Measurements from ENCODE around the gene MARCHF9.
A peak's percentile ranks its signal among the peaks of the same experiment; 100 is the strongest.
"Not testable (repeated sequence)": the region's sequence is repeated elsewhere in the genome, so short reads cannot be mapped to it uniquely, and the experiment has no call there.

MARCHF9 gene, protein sequence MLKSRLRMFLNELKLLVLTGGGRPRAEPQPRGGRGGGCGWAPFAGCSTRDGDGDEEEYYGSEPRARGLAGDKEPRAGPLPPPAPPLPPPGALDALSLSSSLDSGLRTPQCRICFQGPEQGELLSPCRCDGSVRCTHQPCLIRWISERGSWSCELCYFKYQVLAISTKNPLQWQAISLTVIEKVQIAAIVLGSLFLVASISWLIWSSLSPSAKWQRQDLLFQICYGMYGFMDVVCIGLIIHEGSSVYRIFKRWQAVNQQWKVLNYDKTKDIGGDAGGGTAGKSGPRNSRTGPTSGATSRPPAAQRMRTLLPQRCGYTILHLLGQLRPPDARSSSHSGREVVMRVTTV

DNA sequence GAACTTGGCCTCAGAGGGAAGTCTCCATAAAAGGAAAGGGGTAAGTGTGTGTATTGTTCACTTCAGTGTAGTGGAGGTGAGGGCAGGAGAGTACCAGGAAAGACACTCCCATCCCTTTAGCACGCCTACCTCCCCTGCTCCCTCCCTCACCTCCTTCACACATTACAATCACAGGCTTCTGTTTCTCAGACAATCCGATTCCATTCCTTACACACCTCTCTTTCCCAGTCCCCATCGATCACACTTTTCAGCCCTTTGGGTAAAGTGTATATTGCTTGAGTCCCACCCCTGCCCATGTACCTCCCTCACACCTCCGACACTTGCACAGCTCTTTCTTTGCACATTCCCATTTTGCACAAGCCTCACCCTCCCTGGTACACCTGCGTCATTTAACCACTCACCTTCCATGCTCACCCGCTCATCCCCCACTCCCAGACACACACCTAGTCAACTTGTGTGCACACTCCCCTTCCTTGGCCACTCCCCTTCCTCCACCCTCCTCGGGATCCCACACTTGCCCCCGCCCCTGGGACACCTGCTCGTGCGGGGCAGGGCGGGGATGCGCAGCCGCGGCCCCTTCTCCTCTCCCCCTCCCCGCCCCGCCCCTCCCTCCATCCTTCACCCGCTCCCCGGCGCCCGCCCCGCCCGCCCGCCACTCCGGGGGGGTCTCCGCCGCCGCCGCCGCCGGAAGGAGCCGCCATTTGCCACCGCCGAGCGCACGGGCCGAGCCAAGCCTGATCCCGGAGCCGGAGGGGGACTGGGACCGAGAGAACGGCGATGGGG is at the start of gene MARCHF9:
MARCHF9 (plus strand) TSS at position 693 of the 783 bp plus-strand sequence. CDS start 426 bp downstream, outside the sequence.
- Mint-ChIP-seq H3K9me3 (no peaks in the 10 kb centered on the region), H3K4me1 (peaks cover 53% of the 10 kb centered on the region), H3K36me3 (ENCODE audit: low read depth) (peaks cover 26% of the 10 kb centered on the region), H3K27me3 (ENCODE audit: low read depth, poor library complexity) (peaks cover 67% of the 10 kb centered on the region), H3K27ac (peak within 1 kb of the TSS; percentile 47), H3K4me3 (peak within 1 kb of the TSS; percentile 91)
- DNase-seq = peak; percentile 57
- TF ChIP-seq, protein P1, sequence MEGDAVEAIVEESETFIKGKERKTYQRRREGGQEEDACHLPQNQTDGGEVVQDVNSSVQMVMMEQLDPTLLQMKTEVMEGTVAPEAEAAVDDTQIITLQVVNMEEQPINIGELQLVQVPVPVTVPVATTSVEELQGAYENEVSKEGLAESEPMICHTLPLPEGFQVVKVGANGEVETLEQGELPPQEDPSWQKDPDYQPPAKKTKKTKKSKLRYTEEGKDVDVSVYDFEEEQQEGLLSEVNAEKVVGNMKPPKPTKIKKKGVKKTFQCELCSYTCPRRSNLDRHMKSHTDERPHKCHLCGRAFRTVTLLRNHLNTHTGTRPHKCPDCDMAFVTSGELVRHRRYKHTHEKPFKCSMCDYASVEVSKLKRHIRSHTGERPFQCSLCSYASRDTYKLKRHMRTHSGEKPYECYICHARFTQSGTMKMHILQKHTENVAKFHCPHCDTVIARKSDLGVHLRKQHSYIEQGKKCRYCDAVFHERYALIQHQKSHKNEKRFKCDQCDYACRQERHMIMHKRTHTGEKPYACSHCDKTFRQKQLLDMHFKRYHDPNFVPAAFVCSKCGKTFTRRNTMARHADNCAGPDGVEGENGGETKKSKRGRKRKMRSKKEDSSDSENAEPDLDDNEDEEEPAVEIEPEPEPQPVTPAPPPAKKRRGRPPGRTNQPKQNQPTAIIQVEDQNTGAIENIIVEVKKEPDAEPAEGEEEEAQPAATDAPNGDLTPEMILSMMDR (IDR thresholded peaks at IDR 0.05) = no peak

DNA sequence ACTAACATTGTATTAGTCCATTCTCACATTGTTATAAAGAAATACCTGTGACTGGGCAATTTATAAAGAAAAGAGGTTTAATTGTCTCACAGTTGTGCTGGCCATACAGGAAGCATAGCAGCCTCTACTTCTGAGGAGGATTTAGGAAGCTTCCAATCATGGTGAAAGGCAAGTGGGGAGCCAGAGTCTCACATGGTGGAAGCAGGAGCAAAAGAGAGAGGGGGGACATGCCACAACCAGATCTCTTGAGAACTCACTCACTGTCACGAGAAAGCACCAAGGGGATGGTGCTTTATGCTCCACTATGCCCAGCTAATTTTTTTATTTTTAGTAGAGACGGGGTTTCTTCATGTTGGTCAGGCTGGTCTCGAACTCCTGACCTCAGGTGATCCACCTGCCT is 47.7 kb upstream of the MARCHF9 start:
- DNase-seq = no peak
- peaks cover 73% of the 10 kb centered on the region for H3K36me3 Mint-ChIP-seq (ENCODE audit: low read depth)
- peak overlapping the region; percentile 68 for H3K27ac Mint-ChIP-seq
- no peaks in the 10 kb centered on the region for H3K27me3 Mint-ChIP-seq (ENCODE audit: low read depth, poor library complexity)
- no peak overlapping the region for H3K4me3 Mint-ChIP-seq
- peaks cover 31% of the 10 kb centered on the region for H3K9me3 Mint-ChIP-seq
- no peaks in the 10 kb centered on the region for H3K4me1 Mint-ChIP-seq
- TF ChIP-seq, protein P1 (IDR thresholded peaks at IDR 0.05) = no peak

DNA sequence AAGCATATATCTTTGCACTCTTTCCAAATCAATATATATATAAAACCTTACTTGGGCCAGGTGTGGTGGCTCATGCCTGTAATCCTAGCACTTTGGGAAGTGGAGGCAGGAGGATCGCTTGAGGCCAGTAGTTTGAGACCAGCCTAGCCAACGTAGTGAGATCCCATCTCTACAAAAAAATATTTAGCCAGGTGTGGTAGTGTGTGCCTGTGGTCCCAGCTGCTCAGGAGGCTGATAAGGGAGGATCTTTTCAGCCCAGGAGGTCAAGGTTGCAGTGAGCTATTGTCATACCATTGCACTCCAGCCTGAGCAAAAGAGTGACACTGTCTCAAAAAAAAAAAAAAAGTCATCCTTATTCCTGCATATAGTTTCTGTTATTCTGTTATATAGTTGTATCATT is 46.6 kb upstream of the MARCHF9 start:
- peaks cover 71% of the 10 kb centered on the region for H3K36me3 Mint-ChIP-seq (ENCODE audit: low read depth)

DNA sequence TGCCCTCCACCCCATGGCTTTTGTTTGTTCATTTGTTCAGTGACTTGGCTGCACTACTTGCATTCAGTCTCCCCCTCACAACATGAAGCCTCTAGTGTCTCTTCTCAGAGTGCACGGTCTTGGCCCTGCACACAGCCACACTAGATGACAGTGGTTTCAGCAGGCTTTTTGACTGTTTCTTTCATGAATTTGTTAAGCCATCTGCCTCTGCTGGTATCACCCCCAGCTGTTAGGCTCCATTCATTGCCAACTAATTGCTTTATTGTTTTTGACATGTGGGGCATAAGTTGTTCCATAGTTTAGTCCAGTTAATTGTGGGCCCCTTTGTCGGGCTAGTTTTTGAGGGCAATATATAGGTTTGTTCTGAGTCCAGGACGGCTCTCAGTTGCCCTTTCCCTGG is 42.2 kb upstream of the MARCHF9 start:
- H3K36me3 Mint-ChIP-seq (ENCODE audit: low read depth) = peaks cover 41% of the 10 kb centered on the region
- H3K4me3 Mint-ChIP-seq = no peak overlapping the region
- DNase-seq = no peak
- TF ChIP-seq, protein P1 (IDR thresholded peaks at IDR 0.05) = no peak
- H3K27me3 Mint-ChIP-seq (ENCODE audit: low read depth, poor library complexity) = no peaks in the 10 kb centered on the region
- H3K4me1 Mint-ChIP-seq = no peaks in the 10 kb centered on the region
- H3K27ac Mint-ChIP-seq = no peak overlapping the region
- peaks cover 12% of the 10 kb centered on the region for H3K9me3 Mint-ChIP-seq

More for the DNA sequence above, 46.6 kb upstream of the MARCHF9 start:
- Mint-ChIP-seq H3K9me3 (peaks cover 27% of the 10 kb centered on the region), H3K27me3 (ENCODE audit: low read depth, poor library complexity) (no peaks in the 10 kb centered on the region), H3K27ac (no peak overlapping the region), H3K4me1 (no peaks in the 10 kb centered on the region), H3K4me3 (no peak overlapping the region)
- TF ChIP-seq, protein P1 (IDR thresholded peaks at IDR 0.05) = no peak
- DNase-seq = no peak

DNA sequence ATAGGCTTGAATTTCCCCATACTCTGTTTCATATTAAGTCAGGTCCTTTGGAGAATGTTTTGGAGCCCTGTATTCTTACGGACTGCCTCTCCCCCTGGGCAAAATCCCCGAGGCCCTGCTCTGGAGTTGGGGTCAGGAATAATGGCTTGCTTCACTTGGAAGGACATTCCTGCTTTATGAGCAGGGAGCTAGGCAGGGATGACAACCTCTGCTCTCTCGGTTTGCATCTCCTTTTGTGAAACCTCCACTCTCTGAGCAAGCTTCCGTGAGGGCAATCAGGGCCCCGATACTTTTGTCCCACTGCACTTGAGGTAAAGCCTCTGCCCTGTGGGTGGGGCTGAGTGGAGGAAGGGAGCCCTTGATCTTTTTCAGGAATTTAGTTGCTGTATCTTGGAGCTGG is 41.7 kb upstream of the MARCHF9 start:
- Mint-ChIP-seq H3K36me3 (ENCODE audit: low read depth) (peaks cover 45% of the 10 kb centered on the region), H3K27ac (no peak overlapping the region), H3K4me1 (no peaks in the 10 kb centered on the region), H3K27me3 (ENCODE audit: low read depth, poor library complexity) (no peaks in the 10 kb centered on the region), H3K9me3 (peaks cover 12% of the 10 kb centered on the region), H3K4me3 (no peak overlapping the region)
- TF ChIP-seq, protein P1 (IDR thresholded peaks at IDR 0.05) = no peak
- DNase-seq = no peak

DNA sequence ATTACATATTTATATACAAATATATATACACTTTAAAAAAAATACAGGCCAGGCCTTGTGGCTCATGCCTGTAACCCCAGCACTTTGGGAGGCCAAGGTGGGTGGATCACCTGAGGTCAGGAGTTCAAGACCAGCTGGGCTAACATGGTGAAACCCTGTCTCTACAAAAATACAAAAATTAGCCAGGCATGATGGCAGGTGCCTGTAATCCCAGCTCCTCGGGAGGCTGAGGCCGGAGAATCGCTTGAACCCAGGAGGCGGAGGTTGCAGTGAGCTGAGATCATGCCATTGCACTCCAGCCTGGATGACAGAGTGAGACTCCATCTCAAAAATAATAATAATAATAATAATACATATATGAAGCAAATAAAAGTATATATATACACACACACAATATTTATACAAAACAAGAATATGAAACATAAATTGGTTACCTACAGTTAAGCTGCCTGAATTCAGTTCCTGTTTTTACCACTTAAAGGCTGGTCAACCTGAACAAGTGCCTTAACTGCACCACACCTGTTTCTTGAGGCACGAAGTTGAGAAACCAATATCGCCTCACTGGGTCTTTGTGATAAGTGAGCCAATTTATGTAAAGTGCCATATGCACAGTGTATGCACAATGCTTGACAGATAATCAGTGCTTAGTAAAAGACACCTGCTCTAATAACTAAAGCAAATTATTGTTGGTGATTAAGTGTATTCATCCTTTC is 39.7 kb upstream of the MARCHF9 start:
- H3K27ac Mint-ChIP-seq; H3K4me1 Mint-ChIP-seq; H3K4me3 Mint-ChIP-seq; DNase-seq; H3K27me3 Mint-ChIP-seq (ENCODE audit: low read depth, poor library complexity): not testable (repeated sequence)
- H3K9me3 Mint-ChIP-seq = peaks cover 12% of the 10 kb centered on the region
- H3K36me3 Mint-ChIP-seq (ENCODE audit: low read depth) = peaks cover 58% of the 10 kb centered on the region

All from nephron progenitor cell (in vitro differentiated cells).